Activated CD8-positive, alpha-beta memory T cell treated with anti-CD3 and anti-CD28 coated beads, Interleukin-2, amount 50 U/mL, for 4 hours (primary cell): ENCODE data around the gene MLN.

Source experiments
- DNase-seq: peaks from one replicate; pipeline ENCODE4 v3.0.0-alpha.2; 2020

The MLN gene

GRCh38 chr6:33751771-33752645 lies 51.8 kb downstream of the MLN start:
- no peak for DNase-seq

GRCh38 chr6:33750244-33750991 lies 53.4 kb downstream of the MLN start:
- DNase-seq: no peak

GRCh38 chr6:33749401-33749800 lies 54.4 kb downstream of the MLN start:
- no peak for DNase-seq

- DNase-seq: no peak
These were observed 55.0 kb downstream of the MLN start for GRCh38 chr6:33748841-33749240.

GRCh38 chr6:33747823-33748222 lies 56.0 kb downstream of the MLN start:
- no peak for DNase-seq

- no peak for DNase-seq
These were observed 57.1 kb downstream of the MLN start, which contains the start of gene IP6K3 for GRCh38 chr6:33746651-33747100. TSS of gene IP6K3 (minus strand) at chr6:33746905. CDS start at chr6:33735476, 11,429 bp downstream.

GRCh38 chr6:33746036-33746600 lies 57.7 kb downstream of the MLN start:
- no peak for DNase-seq

- no peak for DNase-seq
These were observed 58.3 kb downstream of the MLN start for GRCh38 chr6:33745548-33745947.

- no peak for DNase-seq
These were observed 58.8 kb downstream of the MLN start for GRCh38 chr6:33744895-33745546.
